PC-3 (cell line): ENCODE measurements around the gene BAIAP2L1.

Source experiments
- CTCF ChIP-seq: fragments of 300-600 bp; sonication (generic); conservative IDR thresholded peaks from 2 replicates; pipeline ENCODE4 v1.5.1; 2017; ENCODE audit warnings: antibody characterized with exemption, low read depth, mild to moderate bottlenecking, low read length
- EZH2 ChIP-seq: fragments of 300-600 bp; sonication (generic); IDR thresholded peaks from one replicate; pipeline ENCODE4 v1.6.1; 2017; ENCODE audit warnings: antibody characterized with exemption, mild to moderate bottlenecking, low read length; ENCODE audit not compliant: unreplicated experiment
- EZH2phosphoT487 ChIP-seq: fragments of 300-600 bp; sonication (generic); IDR thresholded peaks from 2 replicates; pipeline ENCODE4 v1.6.1; 2018; ENCODE audit warnings: mild to moderate bottlenecking, antibody characterized with exemption, low read length, borderline replicate concordance

GRCh38 chr7:98244871-98245270, 156.0 kb downstream of the BAIAP2L1 start:
- TF ChIP-seq CTCF (no peak), EZH2phosphoT487 (no peak), EZH2 (no peak)
